Hematopoietic multipotent progenitor cell treated with erythropoietin and hydrocortisone succinate and interleukin-3 and kit ligand, for 15 days (in vitro differentiated cells): Measurements from ENCODE around the gene EFCAB14.
"Not testable (repeated sequence)": the region's sequence is repeated elsewhere in the genome, so short reads cannot be mapped to it uniquely, and the experiment has no call there.

Experiments used
- DNase-seq: peaks from one replicate; pipeline ENCODE4 v3.0.0-alpha.2; 2015; ENCODE audit warnings: low spot score

The EFCAB14 gene

GRCh38 chr1:46723901-46724300 is 5.0 kb upstream of the EFCAB14 start:
- DNase-seq: no peak

GRCh38 chr1:46721686-46722205 is 2.8 kb upstream of the EFCAB14 start:
- DNase-seq: no peak

- DNase-seq: no peak
Measured at GRCh38 chr1:46721204-46721603, 2.3 kb upstream of the EFCAB14 start.

- not testable (repeated sequence) for DNase-seq
Measured at GRCh38 chr1:46720319-46720718, 1.4 kb upstream of the EFCAB14 start.

GRCh38 chr1:46719689-46720088 is 775 bp upstream of the EFCAB14 start:
- no peak for DNase-seq

GRCh38 chr1:46718340-46718726 is 581 bp downstream of the EFCAB14 start:
- DNase-seq: no peak

- DNase-seq: no peak
Measured at GRCh38 chr1:46717654-46718053, 1.3 kb downstream of the EFCAB14 start.

GRCh38 chr1:46714976-46715375 is 3.9 kb downstream of the EFCAB14 start:
- no peak for DNase-seq

GRCh38 chr1:46708121-46708520 is 10.8 kb downstream of the EFCAB14 start:
- no peak for DNase-seq

GRCh38 chr1:46705408-46705807 is 13.5 kb downstream of the EFCAB14 start:
- no peak for DNase-seq

GRCh38 chr1:46703927-46704641 is 14.8 kb downstream of the EFCAB14 start:
- DNase-seq: no peak

GRCh38 chr1:46699666-46700065 is 19.2 kb downstream of the EFCAB14 start:
- DNase-seq: no peak

- no peak for DNase-seq
Measured at GRCh38 chr1:46697053-46697452, 21.9 kb downstream of the EFCAB14 start.

GRCh38 chr1:46694676-46695075 is 24.2 kb downstream of the EFCAB14 start:
- not testable (repeated sequence) for DNase-seq

- no peak for DNase-seq
Measured at GRCh38 chr1:46692811-46693770, 25.8 kb downstream of the EFCAB14 start.

GRCh38 chr1:46691997-46692790 is 26.7 kb downstream of the EFCAB14 start:
- DNase-seq: no peak

- DNase-seq: no peak
Measured at GRCh38 chr1:46690931-46691421, 27.9 kb downstream of the EFCAB14 start.

- DNase-seq: no peak
Measured at GRCh38 chr1:46689897-46690296, 29.0 kb downstream of the EFCAB14 start.

- no peak for DNase-seq
Measured at GRCh38 chr1:46689356-46689755, 29.6 kb downstream of the EFCAB14 start.

GRCh38 chr1:46687921-46688509 is 30.9 kb downstream of the EFCAB14 start:
- no peak for DNase-seq

- DNase-seq: peak; percentile 64
Measured at GRCh38 chr1:46687093-46687659, 31.7 kb downstream of the EFCAB14 start.
